GM21390 (cell line): ENCODE results near the gene NKIRAS1.
"Not testable (repeated sequence)": the region's sequence is repeated elsewhere in the genome, so short reads cannot be mapped to it uniquely, and the experiment has no call there.

Experiments used
- ATAC-seq: cut with Tn5 transposase; IDR thresholded peaks from one replicate; pipeline ENCODE4 v1.9.1; 2021; ENCODE audit not compliant: unreplicated experiment

The NKIRAS1 gene

DNA sequence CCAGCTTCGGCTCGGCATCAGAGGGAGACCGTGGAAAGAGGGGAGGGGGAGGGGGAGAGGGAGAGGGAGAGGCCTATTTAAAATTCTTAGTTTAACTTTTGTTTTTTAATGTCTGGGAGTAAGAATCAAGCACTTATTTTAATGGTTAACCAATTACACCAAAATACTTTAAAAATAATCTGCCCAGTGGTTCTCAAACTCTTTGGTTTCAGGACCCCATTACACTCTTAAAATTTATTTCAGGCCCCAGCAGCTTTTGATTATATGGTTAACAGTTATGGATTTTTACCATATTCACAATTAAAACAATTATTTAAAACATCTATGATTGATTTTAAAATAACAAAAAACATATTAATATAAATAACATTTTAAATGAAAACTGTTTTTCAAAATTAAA is 44.5 kb downstream of the NKIRAS1 start:
- ATAC-seq: no peak

DNA sequence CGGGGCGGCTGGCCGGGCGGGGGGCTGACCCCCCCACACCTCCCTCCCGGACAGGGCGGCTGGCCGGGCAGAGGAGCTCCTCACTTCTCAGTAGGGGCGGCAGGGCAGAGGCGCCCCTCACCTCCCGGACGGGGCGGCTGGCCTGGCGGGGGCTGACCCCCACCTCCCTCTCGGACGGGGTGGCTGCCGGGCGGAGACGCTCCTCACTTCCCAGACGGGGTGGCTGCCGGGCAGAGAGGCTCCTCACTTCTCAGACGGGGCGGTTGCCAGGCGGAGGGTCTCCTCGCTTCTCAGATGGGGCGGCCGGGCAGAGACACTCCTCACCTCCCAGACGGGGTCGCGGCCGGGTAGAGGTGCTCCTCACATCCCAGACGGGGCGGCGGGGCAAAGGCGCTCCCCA is 45.4 kb downstream of the NKIRAS1 start:
- ATAC-seq: not testable (repeated sequence)

DNA sequence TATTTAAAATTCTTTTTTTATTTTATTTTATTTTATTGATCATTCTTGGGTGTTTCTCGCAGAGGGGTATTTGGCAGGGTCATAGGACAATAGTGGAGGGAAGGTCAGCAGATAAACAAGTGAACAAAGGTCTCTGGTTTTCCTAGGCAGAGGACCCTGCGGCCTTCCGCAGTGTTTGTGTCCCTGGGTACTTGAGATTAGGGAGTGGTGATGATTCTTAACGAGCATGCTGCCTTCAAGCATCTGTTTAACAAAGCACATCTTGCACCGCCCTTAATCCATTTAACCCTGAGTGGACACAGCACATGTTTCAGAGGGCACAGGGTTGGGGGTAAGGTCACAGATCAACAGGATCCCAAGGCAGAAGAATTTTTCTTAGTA is 46.1 kb downstream of the NKIRAS1 start:
- not testable (repeated sequence) for ATAC-seq

DNA sequence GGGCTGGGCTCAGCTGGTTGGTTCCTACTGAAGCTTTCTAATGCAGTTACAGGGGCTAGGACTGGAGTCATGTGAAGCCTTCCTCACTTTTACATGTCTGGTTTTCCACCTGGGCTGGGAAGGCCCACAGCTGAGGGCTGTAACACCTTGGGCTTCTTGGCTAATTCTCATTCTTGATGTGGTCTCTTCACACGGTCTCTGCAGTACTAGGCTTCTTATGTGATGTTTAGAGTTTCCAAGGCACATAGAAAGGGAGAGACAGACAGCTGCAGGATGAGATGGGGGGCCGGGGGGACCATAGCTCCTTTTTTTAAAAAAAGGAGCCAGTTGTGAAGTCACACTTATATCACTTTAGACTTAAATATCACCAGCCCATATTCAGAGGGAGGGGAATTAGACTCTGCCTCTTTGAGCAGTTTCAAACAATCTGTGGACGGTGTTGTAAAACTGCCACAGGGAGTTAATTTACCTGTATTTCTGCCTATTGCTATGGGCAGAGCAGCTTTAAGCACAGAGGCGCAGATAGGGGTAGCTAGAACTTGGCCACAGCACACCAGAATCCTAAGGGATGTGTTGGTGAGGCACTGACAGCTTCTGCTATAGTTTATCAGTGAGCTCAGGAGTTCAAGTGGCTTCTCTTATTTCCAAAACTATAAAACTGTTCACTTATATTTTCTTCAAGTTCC is 46.7 kb downstream of the NKIRAS1 start:
- ATAC-seq: no peak

DNA sequence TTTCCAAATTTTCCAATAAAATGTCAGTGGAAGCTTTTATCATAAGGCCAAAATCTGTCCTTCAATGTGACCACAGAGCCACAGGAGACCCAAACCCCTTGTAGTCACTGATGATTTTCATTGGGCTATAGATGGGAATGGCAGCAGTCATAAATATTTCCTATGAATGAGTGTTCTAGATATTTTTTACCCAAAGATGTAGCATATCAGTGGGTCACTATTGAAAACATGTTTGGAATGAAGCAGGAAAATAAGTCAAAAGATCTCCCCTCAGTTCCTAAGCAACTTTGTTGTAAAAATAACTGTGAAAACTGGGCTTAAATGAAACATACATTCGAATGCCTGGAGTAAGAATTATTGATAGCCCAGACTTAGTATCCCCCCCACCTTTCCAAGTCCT is 49.0 kb downstream of the NKIRAS1 start:
- no peak for ATAC-seq

DNA sequence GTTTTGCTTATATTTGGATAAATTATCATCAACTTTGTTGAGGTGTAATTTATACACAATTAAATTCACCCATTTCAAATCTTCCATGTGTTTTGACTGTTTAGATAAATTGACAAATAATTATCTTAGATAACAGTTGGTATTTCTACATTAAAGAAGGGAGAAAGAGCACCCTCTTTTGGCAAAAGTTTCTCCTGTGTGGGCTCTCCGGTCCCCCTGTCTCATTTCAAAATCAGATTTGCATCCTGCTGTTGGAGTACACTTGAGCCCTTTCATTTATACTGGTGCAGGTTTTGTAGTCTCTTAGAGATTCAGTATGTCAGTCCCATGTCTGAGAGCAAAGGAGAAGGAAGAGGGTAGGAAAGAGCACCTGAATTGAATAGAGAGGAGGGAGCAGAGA is 49.4 kb downstream of the NKIRAS1 start:
- ATAC-seq: no peak

DNA sequence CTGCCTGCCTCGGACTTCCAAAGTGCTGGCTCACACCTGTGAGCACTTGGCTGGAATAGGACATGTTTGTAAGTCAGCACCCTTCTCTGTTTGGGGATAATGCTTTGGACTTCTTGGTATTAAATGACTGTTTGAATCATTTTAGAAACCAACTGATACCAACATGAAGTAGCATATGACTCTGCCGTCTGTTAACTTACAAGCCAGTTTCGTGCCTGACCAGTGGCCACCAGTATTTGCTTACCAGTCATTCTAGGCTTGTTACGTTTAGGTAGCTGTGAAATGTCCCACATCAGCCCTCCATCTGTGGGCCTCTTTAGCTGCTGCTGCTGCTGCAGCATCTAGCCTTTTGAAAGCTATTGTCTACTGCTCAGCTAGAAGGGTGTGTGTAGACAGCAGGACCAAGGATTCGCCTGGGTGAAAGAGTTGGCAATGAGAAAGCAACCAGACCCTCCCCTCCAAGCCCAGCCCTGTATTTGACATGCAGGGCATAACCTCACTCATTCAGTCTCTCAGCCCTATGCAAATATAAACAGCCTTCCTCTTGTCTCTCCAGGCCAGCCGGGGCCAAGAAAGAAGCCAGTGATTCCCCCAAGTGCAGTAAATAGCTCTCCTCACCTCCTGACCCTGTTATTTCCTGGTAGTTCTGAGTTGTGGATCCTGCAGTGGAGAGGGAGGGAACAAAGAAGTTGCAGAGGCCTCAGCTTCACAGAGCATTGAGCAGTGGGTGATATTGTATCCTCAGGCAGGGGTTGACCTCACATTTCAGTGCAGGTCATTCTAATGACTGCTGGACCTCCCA is 51.0 kb downstream of the NKIRAS1 start:
- ATAC-seq: peak; percentile 80

DNA sequence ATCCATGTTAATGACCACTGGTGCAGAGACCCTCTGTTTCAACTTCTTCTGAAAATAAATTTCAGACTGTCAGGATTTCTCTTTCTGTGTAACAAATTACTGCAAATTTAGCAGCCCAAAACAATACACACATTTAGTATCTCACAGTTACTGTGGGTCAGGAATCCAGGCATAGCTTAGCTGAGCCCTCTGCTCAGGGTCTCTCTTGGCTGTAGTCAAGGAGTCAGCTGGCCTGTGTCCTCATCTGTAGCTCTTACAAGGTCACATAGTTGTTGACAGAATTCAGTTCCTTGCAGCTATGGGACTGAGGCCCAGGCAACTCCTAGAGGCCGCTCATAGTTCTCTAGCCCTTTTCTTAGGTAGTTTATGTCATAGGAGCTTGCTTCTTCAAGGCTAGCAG is 51.9 kb downstream of the NKIRAS1 start:
- no peak for ATAC-seq

DNA sequence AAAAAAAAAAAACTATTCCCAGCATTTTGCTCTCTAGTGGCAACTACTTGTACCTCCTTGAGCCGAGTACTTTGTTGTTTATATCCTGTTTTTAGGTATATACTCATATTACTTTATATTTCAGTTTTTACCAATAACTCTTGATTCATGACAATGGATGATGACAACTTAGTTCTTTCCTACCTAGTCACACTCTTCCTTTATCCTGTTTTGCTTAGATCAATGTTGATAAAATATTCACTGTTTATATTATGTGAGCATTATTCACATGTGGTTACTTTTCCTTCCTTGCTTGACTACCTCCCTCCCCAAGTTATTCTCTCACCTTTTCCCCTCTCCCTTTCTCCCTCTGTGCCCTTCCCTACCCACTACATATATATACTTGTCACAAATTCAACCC is 53.7 kb downstream of the NKIRAS1 start:
- no peak for ATAC-seq

DNA sequence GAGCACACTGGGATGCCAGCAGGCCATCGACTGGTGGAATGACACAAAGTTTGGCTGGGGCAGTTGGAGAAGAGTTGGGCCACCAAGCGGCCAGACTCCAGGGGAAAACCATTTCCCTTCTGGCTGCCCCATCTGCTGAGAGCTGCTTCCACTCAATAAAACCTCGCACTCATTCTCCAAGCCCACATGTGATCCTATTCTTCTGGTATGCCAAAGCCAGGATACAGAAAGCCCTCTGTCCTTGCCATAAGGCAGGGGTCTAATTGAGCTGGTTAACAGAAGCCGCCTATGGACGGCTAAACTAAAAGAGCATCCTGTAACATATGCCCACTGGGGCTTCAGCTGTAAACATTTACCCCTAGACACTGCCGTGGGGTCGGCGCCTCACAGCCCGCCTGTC is 55.1 kb downstream of the NKIRAS1 start:
- no peak for ATAC-seq

DNA sequence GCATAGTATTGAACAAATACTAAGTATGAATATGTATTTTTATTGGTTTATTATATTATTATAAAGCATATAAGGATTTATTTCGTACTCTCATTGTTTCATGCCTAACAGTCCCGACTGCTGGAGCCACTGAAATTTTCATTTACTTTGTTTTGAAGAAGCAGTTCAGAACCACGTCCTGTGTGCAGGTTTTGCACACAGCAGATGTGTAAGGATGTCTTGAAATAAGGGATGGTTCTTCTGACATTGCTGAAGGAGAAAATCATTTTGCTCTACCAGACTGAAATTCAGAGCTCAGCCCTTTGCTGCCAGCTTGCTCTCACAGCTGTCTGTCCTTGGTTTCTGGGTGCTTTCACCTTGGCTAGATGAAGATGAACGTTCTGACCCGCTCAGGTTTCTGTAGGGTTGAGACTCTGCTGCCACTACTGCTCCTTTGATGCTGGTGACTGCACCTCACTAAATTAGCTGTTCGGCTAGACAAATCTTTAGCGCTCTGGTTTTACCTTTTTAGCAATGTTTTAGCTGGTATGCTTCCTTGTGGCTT is 56.9 kb downstream of the NKIRAS1 start:
- ATAC-seq: no peak

DNA sequence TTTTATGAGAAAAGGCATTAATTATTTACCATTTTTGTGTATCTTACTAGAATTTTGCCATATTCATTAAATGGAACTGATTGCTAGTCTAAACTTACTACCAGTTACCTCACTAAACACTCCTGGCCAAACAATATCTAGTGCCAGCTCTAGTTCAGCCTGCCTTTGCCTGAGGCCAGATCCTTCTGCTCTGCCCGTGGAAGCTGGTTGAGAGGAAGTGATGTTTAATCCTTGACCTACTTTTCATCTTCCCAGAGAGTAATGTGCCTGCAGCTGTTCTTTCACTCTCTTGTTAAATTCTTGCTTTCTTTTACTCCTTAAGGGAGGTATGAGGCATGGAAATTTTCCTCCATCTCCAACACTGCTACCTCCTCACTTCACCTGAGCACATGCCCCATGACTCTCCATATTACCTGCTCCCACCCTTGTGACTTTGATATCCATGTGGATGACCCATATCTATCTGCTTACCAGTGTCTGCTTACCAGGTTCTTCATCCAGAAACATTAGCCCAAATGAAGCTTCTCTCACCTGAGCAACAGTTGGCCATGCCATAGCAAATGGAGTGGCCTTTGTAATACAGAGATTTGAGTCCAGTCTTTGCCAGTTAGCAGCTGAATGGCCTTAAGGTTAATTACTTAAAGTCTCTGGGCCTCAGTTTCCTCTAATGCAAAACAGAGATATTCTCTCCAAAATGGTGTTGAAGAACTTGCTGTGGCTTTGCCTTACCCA is 57.6 kb downstream of the NKIRAS1 start:
- no peak for ATAC-seq

DNA sequence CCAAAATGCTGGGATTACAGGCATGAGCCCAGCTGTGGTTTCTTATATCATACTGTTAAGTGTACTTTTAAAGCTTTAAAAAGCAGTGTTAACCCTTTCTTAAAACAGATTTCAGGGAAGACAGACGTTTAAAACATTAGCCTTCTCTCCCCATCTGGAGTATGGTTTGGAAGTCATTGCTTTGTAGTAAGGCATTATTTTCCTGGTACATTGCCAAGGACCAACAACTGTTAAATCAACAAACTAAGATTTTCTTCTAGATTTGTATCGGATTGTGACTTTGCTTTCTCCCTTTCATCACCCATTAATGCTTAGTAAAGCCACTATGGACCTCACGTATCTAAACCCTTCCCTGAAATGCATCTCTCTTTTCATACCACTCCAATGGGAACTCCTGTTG is 60.5 kb downstream of the NKIRAS1 start:
- ATAC-seq: no peak

DNA sequence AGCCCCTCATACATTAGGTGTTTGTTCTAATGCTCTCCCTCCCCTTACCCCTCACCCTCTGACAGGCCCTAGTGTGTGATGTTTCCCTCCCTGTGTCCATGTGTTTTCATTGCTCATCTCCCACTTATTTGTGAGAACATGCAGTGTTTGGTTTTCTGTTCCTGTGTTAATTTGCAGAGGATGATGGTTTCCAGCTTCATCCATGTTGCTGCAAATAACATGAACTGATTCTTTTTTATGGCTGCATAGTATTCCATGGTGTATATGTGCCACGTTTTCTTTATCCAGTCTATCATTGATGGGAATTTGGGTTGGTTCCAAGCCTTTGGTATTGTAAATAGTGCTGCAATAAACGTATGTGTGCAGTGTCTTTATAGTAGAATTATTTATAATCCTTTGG is 67.3 kb downstream of the NKIRAS1 start:
- not testable (repeated sequence) for ATAC-seq

DNA sequence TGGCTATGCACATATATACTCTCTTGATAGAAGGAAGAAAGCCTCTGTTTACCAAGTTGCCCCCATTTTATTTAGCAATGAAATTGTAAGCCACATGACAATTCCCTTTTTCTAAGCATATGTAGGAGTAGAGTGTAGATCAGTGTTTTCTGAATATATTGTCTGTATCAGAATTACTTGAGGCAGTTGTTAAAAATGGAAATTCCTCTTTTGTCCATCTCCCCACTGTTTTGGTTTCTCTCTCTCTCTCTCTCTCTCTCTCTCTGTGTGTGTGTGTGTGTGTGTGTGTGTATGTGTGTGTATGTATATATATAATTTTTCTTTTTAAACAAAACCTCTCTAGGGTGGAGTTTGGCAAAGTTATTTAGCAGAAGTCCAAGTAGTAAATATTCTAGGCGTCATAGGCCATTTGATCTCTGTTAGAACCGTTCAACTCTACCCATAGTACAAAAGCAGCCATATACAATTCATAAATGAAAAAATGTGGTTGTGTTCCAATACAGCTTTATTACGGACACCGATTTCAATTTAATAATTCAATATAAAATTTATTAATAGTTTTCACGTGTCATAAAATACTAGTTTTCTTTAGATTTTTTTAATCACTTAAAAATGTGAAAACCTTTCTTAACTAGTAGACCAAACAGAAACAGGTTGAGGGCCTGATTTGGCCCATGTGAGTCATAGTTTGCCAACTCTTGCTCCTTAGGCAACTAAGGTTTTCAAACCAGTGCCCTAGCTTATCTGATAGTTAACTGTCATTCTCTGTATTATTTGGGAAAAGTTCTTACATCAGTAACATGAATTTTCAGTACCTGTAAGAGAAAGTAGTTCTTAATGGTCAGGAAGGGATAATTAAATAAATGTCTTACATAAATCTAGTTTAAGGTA is 71.2 kb downstream of the NKIRAS1 start:
- no peak for ATAC-seq

DNA sequence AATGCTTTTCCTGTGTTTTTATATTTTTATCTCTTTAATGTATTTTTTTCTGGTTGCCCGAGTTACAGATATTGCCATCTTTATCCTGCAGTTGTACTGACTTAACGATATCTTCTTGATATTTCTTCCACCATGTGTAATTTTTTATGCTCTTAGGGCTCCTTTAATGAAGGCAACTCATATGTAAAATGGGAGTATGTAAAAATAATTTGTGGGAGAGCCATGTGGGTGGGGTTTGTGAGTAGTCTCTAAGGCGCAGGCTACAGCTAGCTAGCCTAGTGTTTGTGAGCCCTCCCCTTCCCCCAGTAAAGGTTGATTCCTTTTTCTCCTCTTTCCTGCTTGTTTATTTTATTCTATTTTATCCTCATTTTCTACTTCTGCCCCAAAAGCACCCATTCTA is 72.9 kb downstream of the NKIRAS1 start:
- no peak for ATAC-seq
